Measurements from ENCODE around the gene FAM171A1.

Gene FAM171A1

DNA sequence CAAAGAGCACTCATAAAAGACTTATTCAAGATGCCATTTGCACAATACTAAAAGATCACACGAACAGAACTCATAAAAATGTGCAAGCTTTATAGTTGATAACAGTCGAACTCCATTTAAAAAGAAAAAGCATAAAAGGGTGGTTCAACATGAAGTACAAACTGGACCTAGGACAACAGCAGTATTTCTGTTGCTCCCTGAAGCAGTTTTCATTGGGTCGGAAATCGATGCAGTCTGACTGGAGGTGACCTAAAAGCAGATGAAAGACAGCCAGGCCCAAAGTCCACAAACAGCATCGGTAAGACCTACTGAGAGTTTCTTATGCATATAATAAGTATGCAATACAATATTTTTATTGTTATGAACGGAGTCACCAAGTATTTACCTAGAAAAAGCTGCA lies 23.9 kb downstream of the FAM171A1 start:
- TF ChIP-seq, protein P1, sequence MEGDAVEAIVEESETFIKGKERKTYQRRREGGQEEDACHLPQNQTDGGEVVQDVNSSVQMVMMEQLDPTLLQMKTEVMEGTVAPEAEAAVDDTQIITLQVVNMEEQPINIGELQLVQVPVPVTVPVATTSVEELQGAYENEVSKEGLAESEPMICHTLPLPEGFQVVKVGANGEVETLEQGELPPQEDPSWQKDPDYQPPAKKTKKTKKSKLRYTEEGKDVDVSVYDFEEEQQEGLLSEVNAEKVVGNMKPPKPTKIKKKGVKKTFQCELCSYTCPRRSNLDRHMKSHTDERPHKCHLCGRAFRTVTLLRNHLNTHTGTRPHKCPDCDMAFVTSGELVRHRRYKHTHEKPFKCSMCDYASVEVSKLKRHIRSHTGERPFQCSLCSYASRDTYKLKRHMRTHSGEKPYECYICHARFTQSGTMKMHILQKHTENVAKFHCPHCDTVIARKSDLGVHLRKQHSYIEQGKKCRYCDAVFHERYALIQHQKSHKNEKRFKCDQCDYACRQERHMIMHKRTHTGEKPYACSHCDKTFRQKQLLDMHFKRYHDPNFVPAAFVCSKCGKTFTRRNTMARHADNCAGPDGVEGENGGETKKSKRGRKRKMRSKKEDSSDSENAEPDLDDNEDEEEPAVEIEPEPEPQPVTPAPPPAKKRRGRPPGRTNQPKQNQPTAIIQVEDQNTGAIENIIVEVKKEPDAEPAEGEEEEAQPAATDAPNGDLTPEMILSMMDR (IDR thresholded peaks at IDR 0.05; ENCODE audit: control insufficient read depth, insufficient read depth, low read depth, low read length, missing control alignments): no peak

DNA sequence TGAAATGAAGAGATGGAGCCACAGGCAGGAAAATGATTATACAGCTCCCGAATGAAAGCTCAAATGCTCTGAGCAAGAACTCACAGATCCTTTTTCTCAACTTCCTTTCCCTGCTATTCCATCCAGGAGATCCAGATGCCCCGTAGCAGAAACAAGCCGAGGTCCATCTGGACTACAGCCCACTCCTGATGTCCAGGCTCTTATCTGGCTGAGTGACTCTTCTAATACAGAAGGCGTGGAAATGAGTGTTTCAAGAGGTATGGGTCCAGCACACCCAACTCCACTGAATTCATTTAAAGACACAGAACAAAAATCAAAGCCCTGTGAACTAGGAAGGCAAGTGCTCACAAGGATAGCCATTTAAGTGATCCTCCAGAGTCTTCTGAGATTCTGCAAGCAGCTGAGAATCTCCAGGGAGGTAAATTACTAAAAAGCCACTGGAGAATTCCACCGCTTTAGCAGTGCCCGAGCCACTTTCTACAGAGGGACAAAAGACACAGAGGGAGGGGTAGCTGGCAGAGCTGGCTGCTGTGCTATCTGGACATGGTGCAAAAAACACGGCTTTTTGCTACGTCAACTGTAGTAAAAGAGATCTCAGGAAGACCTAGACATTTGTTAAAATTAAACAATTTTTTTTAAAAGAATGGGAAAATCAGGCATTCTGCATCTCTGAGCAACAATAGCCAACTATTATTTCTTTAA lies 24.5 kb downstream of the FAM171A1 start:
- no peak overlapping the region for H3K4me3 ChIP-seq (ENCODE audit: control insufficient read depth, low read depth, low read length)
- DNase-seq (ENCODE audit: low read depth): no peak
- TF ChIP-seq, protein P1 (IDR thresholded peaks at IDR 0.05; ENCODE audit: control insufficient read depth, insufficient read depth, low read depth, low read length, missing control alignments): no peak

More for the DNA sequence above, 23.9 kb downstream of the FAM171A1 start:
- DNase-seq (ENCODE audit: low read depth): no peak
- H3K4me3 ChIP-seq (ENCODE audit: control insufficient read depth, low read depth, low read length): no peak overlapping the region

DNA sequence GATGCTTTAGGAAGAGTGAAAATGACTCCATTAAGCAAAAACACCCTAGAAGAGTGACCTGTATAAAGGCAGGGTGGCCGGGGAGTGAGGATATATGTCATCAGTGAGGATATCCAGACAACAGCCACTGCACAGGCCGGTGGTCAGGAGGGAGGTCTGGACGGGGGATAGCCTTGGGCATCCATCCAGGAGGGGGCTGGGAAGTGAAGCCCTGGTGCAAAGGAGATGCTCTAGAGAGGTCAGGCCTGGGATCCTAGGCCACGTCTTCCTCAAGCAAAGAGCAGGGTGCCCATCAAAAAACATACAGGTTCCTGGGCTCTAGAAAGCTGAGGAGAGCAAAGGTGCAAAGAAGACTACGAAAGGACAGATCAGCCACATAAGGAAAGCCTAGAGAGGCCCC lies 25.6 kb downstream of the FAM171A1 start:
- TF ChIP-seq, protein P1 (IDR thresholded peaks at IDR 0.05; ENCODE audit: control insufficient read depth, insufficient read depth, low read depth, low read length, missing control alignments): no peak
- DNase-seq (ENCODE audit: low read depth): no peak
- H3K4me3 ChIP-seq (ENCODE audit: control insufficient read depth, low read depth, low read length): no peak overlapping the region

DNA sequence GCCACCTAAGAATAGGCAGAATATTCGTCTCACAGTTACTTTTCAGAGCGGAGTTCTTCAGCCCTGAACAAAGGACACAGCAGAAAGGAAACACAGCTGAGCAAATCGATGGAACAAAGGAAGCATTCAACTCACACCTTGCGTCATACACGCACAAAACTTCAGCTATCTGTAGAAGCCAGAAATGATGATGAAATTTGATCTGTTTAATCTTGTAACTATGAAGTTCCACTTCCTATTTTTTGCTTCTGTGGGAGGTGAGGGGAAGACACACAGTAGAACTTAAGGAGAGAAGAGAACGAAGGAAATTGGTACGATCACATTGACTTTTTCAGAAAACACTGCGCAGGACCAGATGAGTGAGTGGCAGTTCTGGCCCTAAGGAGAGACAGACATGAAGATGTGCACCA lies 26.2 kb downstream of the FAM171A1 start:
- no peak for DNase-seq (ENCODE audit: low read depth)
- no peak overlapping the region for H3K4me3 ChIP-seq (ENCODE audit: control insufficient read depth, low read depth, low read length)
- TF ChIP-seq, protein P1 (IDR thresholded peaks at IDR 0.05; ENCODE audit: control insufficient read depth, insufficient read depth, low read depth, low read length, missing control alignments): no peak

DNA sequence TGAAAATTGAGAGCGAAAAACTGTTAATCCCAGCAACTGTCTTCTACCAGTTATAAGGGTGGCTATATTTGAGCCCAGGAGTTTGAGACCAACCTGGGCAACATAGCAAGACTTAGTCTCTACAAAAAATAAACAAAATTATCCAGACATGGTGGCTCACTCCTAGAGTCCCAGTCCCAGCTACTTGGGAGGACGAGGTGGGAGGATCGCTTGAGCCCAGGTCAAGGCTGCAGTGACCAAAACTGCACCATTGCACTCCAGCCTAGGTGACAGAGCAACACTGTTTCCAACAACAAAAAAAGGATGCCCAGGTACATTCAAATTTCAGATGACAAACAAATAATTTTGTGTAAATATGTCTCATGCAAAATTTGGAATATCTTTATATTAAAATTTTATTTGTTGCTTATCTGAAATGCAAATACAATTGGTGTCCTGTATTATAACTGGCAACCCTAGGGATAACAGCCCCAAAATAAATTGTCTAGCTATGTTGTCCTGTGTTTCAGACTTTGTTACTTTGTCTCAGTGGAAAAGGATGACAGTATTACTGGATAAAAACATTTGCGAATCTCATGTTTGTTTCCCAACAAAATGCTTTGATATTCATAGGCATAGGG lies 26.7 kb downstream of the FAM171A1 start:
- TF ChIP-seq, protein P1 (IDR thresholded peaks at IDR 0.05; ENCODE audit: control insufficient read depth, insufficient read depth, low read depth, low read length, missing control alignments): no peak
- no peak overlapping the region for H3K4me3 ChIP-seq (ENCODE audit: control insufficient read depth, low read depth, low read length)
- no peak for DNase-seq (ENCODE audit: low read depth)

DNA sequence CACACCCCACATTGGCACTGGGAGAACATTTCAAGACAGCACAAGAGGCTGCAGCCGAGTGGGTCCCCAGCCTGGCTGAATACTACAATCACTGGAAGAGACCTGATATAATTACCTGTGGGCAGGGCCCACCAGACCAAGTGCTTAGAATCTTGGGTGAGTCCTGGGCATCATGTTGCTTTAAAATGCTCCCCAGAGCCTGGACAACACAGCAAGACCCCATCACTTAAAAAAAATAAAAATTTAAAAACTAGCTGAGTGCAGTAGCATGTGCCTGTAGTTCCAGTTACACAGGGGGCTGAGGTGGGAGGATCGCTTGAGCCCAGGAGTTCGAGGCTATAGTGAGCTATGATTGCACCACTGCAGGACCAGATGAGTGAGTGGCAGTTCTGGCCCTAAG lies 28.1 kb downstream of the FAM171A1 start:
- TF ChIP-seq, protein P1 (IDR thresholded peaks at IDR 0.05; ENCODE audit: control insufficient read depth, insufficient read depth, low read depth, low read length, missing control alignments): no peak
- DNase-seq (ENCODE audit: low read depth): no peak

More for the DNA sequence above, 28.1 kb downstream of the FAM171A1 start:
- H3K4me3 ChIP-seq (ENCODE audit: control insufficient read depth, low read depth, low read length): no peak overlapping the region
